GM19193 (cell line): Measurements from ENCODE around the gene OR5V1.

Experiments used
- POLR2A ChIP-seq: IDR thresholded peaks from 4 replicates; pipeline ENCODE4 v1.6.1; 2011; ENCODE audit not compliant: insufficient read depth, insufficient read length; ENCODE audit errors: extremely low read depth

Gene OR5V1

DNA sequence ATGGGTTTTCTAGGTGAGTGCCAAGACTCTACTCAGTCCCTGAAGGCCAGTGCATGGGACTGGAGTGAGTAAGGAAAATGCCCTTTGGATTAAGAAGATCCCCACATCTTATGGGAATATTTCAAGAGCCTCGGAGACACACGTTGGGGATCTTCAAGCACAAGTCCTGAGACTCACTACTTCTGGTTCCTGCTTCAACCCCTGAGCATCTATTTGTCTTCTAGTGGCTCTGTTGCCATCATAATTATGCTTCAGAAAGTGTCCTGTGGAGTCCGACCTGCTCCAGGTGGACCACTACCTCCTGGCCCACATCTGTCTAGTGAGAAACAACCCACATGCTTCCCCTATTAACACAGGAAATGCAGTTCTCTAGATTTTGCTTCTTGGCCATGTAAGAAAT is at the start of gene OR5V1:
OR5V1 (minus strand) TSS at position 101 of the 400 bp plus-strand sequence. CDS start 12,670 bp downstream, outside the sequence.
- no peak for TF ChIP-seq POLR2A

DNA sequence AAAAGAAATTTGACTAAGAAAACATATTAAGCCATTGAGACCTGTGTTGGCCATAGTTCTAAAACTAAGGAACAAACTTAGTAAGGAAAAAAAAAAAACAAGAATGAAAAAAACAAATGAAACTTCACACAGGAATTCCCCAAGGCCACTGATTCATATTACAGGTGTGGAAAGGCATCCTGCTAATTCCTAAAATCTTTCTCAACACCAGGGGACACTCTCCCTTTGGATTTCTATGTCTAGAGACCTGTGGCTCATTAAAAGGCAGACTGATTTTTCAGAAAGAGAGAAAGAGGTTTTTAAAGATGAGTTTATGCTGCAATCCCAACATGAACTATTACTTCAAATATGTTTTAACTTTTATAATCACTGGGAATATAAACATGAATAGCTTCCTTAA is 45.9 kb upstream of the OR5V1 start, which contains the start of gene OR12D1:
OR12D1 (plus strand) TSS at position 341 of the 400 bp plus-strand sequence.
- no peak for TF ChIP-seq POLR2A

DNA sequence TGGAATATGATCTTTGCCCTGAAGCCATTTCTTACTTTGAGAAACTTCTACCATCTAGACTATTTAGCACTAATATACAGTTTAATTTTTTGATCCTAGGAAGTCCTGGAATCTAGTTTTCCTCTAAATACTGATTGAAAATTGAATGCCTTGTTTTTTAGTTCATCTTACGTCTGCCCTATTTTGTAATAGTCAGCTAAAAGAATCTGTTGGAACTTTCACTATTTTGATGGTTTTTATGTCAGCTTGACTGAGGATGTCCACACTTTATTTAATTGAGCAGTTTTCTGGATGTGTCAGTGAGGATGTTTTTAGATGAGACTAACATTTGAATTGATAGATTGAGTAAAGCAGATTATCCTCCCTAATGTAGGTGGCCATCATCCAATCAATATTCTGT is 35.1 kb upstream of the OR5V1 start:
- TF ChIP-seq POLR2A: no peak

DNA sequence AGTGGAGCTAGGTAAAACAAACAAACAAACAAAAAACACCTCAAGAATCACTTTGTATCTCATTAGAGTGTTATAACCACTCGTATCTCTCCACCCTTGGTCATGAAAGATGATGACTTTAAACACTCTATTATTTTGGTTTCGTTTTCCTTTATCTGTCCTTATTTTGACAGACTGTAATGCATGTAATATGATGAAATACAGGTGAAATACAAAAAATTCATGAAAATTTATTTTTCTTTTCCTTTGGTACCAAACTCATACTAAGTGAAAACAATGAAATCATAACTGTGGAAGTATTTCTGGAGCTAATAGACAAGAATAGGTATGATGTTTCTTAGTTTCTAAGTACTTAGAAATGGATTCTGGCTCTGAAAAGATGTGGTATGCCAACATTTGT is 30.9 kb upstream of the OR5V1 start:
- no peak for TF ChIP-seq POLR2A

DNA sequence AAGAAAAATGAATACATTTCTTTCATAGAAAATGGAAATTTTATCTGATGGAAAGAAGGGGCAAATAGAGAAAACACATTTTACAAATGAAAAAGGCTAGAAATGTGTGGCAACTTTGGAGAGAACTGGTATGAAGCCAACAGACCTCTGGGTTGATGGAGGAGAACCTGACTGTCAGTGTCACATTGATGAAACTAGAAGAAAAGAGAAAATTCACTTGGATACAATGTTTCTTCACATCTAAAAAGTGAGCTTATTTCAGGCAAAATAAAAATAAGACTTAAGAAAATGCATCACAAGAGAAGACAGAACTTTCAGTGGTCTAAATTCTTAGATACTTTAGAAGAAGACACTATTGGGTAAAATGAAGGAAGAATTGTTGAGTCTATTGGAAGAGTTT is 26.7 kb upstream of the OR5V1 start, which contains the start of gene OR12D2:
OR12D2 (plus strand) TSS at position 301 of the 400 bp plus-strand sequence. CDS start 1,069 bp downstream, outside the sequence.
- TF ChIP-seq POLR2A: no peak

DNA sequence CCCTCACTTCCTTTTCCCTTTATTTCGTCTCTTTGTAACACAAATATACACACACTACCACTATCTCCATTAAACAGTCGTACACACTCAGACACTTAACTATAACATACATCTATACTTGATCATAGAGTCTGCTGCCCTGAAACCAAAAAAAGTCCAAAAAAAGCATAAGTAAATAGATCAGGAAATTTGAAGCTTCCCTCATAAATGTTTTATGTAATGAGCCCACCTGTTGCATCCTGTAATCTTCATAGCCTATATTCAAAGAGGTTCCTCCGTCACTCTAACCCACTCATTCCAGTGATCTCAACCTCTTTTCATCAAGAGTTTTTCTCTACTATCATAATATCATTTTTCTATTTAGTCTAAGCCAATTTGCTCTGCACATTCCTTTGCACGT is 19.9 kb upstream of the OR5V1 start:
- no peak for TF ChIP-seq POLR2A

DNA sequence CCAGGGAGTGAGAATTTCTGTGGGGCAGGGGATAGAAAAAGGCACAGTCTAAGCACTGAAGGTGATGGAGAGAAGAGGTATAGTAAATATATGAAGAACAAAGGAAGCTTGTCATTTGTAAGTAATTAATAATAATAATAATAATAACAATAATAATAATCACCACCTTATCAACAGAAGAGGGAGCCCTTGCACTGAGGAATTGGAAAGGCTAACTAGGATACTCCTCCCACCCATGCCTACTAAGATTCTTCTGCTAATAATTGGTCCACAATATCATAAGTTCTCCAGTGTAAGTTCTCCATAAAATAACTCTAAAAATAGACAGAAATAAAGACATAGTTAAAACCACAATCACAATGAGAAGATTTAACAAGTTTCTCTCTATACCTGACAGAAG is 7.3 kb upstream of the OR5V1 start:
- no peak for TF ChIP-seq POLR2A

DNA sequence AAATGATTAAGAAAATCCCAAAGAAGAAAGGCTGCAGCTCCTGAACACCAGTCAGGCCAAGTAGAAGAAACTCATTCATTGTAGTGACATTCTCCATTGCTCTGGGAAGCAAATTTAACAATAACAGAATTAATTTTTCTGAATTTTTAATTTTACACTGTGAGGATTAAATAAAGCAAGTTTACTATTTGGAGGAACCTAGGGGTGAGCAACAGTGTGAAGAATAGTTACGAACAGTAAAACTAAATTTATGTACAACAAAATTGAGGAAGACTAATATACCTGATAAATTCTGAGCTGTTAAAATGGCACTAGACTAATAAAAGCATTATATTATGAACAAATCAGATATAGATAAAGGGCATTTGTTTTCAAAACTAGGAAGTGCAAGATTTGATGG is 6.5 kb upstream of the OR5V1 start, which contains the start of gene OR12D3:
OR12D3 (minus strand) TSS at position 101 of the 400 bp plus-strand sequence; CDS start at position 97, 4 bp downstream.
- no peak for TF ChIP-seq POLR2A

DNA sequence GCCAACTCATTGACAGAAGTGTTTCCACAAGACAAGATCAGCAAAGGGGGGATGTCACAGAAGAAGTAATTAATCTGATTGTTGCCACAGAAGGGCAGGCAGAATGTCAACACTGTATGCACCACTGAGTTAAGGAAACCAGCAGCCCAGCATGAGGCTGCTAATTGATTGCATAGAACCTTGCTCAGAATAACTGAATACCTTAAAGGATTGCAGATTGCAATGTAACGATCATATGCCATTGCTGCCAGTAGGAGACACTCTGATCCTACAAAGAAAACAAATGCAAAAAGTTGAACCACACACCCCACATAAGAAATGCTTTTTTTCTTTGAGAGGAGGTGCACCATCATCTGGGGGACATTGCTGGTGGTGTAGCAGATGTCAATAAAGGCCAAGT is 13.1 kb downstream of the OR5V1 start:
- no peak for TF ChIP-seq POLR2A

DNA sequence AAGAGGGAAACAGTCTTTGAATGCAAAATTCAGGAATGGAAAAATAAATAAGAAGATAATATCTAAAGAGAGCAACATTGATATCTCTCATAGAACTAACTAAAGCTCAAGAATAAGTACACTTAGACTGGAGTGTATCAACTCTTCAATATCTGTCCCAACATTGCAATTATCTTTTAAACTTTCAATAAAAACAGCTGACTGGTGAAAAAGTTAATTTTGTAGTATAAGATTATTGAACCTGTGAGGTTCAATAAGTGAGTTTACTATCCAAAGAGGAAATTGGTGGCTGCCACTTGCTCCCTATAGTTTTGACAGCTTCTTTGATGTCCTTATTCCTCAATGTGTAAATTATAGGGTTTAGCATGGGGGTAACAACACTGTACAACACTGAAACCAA is 13.7 kb downstream of the OR5V1 start:
- no peak for TF ChIP-seq POLR2A

DNA sequence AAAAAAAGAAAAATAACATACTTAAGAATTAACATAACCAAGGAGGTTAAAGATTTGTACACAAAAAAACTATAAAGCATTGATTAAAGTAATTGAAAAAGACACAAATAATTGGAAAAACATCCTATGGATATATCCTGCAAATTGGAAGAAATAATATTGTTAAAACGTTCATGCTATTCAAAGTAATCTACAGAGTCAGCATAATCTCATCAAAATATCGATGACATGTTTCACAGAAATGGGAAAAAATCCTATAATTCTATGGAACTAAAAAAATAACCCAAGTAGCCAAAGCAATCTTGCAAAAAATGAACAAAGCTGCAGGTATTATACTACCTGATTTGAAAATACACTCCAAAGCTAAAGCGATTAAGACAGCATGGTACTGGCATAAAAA is 23.3 kb downstream of the OR5V1 start:
- TF ChIP-seq POLR2A: no peak

DNA sequence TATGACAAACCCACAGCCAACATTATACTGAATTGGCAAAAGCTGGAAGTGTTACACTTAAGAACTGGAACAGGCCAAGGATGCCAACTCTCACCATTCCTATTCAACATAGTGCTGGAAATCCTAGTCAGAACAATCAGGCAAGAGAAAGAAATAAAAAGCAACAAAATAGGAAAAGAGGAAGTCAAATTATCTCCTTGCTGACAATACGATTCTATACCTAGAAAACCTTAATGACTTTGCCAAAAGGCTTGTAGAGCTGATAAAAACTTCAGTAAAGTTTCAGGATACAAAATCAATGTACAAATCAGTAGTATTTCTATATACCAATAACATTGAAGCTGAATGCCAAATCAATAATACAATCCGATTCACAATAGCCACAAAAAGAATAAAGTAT is 32.4 kb downstream of the OR5V1 start:
- TF ChIP-seq POLR2A: no peak

DNA sequence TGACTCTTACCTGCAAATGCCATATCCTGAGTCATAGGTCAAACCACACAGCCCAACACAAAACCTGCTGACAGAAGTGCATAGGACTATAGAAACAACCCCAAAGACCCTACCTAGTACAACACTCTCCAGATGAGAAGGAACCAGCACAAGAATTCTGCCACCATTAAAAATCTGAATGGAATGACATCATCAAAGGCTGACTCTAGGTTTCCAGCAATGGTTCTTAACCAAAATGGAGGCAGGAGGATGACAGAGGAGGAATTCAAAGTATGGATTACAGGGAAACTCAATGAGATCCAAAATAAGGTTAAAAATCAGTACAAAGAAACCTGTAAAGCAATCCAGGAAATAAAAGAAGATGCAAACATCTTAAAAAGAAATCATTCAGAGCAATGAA is 36.0 kb downstream of the OR5V1 start:
- no peak for TF ChIP-seq POLR2A

DNA sequence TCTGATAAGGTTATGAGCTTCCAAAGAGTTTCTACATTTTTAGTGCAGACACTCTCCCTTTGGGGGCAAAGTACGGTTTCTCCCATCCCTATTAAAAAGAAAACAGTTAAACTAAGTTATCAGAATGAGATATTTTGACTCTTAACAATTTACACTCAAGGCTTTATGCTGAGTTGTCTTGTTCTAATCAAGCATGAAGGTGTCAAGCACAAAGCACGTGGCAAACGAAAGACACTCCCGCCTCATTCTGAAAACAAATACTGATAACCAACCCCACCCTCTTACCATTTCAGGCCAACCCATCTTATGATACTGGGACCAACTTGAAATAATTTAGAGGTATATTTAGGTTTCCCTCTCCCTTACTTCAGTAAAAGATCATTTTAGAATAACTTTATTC is 42.9 kb downstream of the OR5V1 start:
- no peak for TF ChIP-seq POLR2A

DNA sequence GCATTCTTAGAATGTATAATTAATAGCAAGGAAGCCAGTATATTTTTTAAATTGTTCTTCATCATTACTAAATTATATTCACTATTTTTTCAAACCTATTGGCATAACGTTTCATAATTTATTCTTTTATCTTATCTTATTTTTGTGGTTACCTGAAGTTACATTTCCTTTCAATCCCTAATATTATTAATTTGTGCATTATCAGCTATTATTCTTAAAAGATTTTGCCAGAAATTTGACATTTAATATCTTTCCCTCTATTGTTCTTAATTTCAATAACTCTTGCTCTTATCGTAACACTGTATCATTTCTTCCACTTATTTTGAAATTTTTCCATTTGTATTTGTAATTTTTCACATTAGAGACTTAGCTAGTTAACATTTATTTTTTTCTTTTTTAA is 48.7 kb downstream of the OR5V1 start:
- TF ChIP-seq POLR2A: no peak
